CD4-positive, alpha-beta memory T cell (primary cell): ENCODE results near the gene GRK4. TPM values are rescaled to one million over a fixed set of nuclear protein-coding genes. Genes with fewer than 3 reads are reported as not detected.

Source experiments
- CTCF ChIA-PET: fragments of 350-600 bp; sonication (Branson Sonifier 250); formaldehyde crosslinking; loops from one replicate; lab custom pipeline; 2021; ENCODE audit warnings: inconsistent platforms; ENCODE audit not compliant: partially characterized antibody; lab: Charles Lee
- POLR2A ChIA-PET: fragments of 350-600 bp; sonication (Branson Sonifier 250); formaldehyde crosslinking; loops from one replicate; lab custom pipeline; 2021; ENCODE audit not compliant: partially characterized antibody; lab: Charles Lee
- DNase-seq, 5 donors: peaks; one replicate each; pipeline versions ENCODE4 v3.0.0 to v3.0.0-alpha.2; 2020 to 2022; ENCODE audit warnings: mixed read lengths in 1 of 5
- H3K27ac ChIP-seq: one replicate; pipeline ENCODE4 v1.7.0; 2013; ENCODE audit warnings: low read depth, low read length
- H3K27me3 ChIP-seq: 2 replicates; pipeline ENCODE4 v1.7.0; 2013; ENCODE audit warnings: mild to moderate bottlenecking, low read length, moderate library complexity; ENCODE audit not compliant: insufficient read depth
- H3K36me3 ChIP-seq: 2 replicates; pipeline ENCODE4 v1.7.0; 2013; ENCODE audit warnings: mild to moderate bottlenecking, low read length, moderate library complexity; ENCODE audit not compliant: insufficient read depth
- H3K4me1 ChIP-seq: 2 replicates; pipeline ENCODE4 v1.7.0; 2013; ENCODE audit warnings: mild to moderate bottlenecking, low read length, moderate library complexity; ENCODE audit not compliant: insufficient read depth
- H3K4me3 ChIP-seq, 2 donors: one replicate each; pipeline ENCODE4 v1.7.0; 2013; ENCODE audit warnings: low read length in 2 of 2, mild to moderate bottlenecking in 1 of 2
- H3K9me3 ChIP-seq, 2 donors: one replicate each; pipeline ENCODE4 v1.7.0; 2013; ENCODE audit warnings: low read length in 2 of 2, control low read depth in 1 of 2; ENCODE audit not compliant: control insufficient read depth in 1 of 2
- H3K27ac Mint-ChIP-seq, 7 donors: one replicate each; pipeline ENCODE4 v1.8.0; 2020 to 2021; ENCODE audit warnings: mixed read lengths in 7 of 7, mild to moderate bottlenecking in 6 of 7, inconsistent platforms in 3 of 7, moderate library complexity in 3 of 7
- H3K27me3 Mint-ChIP-seq, 2 donors: one replicate each; pipeline ENCODE4 v1.8.0; 2020 to 2021; ENCODE audit warnings: mixed read lengths in 2 of 2
- H3K36me3 Mint-ChIP-seq, 2 donors: one replicate each; pipeline ENCODE4 v1.8.0; 2020 to 2021; ENCODE audit warnings: mixed read lengths in 2 of 2, inconsistent platforms in 1 of 2, mild to moderate bottlenecking in 1 of 2
- H3K4me1 Mint-ChIP-seq, 4 donors: one replicate each; pipeline ENCODE4 v1.8.0; 2020 to 2021; ENCODE audit warnings: mixed read lengths in 4 of 4, mild to moderate bottlenecking in 1 of 4
- H3K4me3 Mint-ChIP-seq, 8 donors: one replicate each; pipeline ENCODE4 v1.8.0; 2020 to 2021; ENCODE audit warnings: mixed read lengths in 8 of 8, mild to moderate bottlenecking in 7 of 8, moderate library complexity in 6 of 8, inconsistent platforms in 3 of 8
- H3K9me3 Mint-ChIP-seq, 8 donors: one replicate each; pipeline ENCODE4 v1.8.0; 2020 to 2021; ENCODE audit warnings: mixed read lengths in 8 of 8, mild to moderate bottlenecking in 5 of 8, inconsistent platforms in 3 of 8, moderate library complexity in 1 of 8
- intact Hi-C: fragments of 100-400 bp; cut with micrococcal nuclease; formaldehyde crosslinking; loops from one replicate; pipeline ENCODE4 v1.15.1; 2023
- polyA plus RNA-seq, 2 donors: library from polyadenylated mRNA; unstranded; fragments of 300-500 nt; fragmentation: Illumina TruSeq; gene quantifications; one replicate each; pipeline ENCODE4 v1.2.3, GENCODE V29; 2021
- total RNA-seq, 2 experiments: library from RNA; stranded (reverse); gene quantifications; one replicate each; pipeline ENCODE4 v1.2.3, GENCODE V29; 2021

Gene GRK4
- total and polyA plus RNA-seq, 4 experiments from 2014 or later, result 0.55 to 3.2 (median 2.3) TPM

DNA sequence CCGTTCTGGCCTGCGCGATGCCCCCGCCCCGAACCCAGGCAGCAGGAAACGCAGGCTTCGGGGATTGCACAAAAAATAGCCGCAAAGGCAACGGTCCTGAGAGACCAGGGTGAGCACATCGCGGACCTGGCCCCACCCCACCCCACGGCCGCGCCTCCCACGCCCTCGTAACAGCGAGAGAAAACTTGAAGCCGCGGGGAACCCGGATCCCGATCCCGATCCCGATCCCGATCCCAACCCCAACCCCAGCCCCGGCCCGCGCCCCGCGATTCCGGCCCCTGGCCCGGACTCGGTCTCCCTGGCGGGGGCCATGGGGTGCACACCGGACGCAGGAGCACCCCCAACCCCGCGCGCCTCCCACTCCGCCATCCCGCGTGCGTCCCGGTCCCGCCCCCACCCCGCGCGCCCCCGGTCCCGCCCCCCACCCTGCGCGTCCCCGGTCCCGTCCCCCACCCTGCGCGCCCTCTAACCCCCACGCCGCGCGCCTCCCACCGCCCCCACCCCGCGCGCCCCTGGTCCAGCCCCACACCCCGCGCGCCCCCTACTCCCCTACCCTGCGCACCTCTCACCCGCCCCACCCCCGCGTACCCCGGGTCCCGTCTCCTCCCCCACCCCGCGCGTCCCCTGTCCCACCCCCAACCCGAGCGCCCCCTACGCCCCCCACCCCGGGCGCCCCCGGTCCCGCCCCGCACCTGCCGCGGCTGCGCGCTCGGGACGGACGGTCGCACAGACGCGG is 29.1 kb upstream of the GRK4 start:
- CTCF ChIA-PET, result no interaction called here
- DNase-seq, result peak; percentile 44 to 62 (median 49)
- Histone ChIP-seq H3K4me3 (peak overlapping the region in 1 of 2 donors; percentile 92), H3K27ac (peak overlapping the region; percentile 97), H3K4me1 (peaks cover 56% of the 10 kb centered on the region), H3K27me3 (no peaks in the 10 kb centered on the region), H3K9me3 (no peaks in the 10 kb centered on the region), H3K36me3 (peaks cover 22% of the 10 kb centered on the region)
- peaks cover 10 to 57% of the 10 kb centered on the region in 2 donors for H3K36me3 Mint-ChIP-seq
- peak overlapping the region; percentile 40 to 93 (median 86) for H3K4me3 Mint-ChIP-seq
- H3K27ac Mint-ChIP-seq, result peak overlapping the region in 5 of 7 donors; percentile 13 to 99 (median 63)
- no peaks in the 10 kb centered on the region for H3K9me3 Mint-ChIP-seq
- no peaks in the 10 kb centered on the region for H3K27me3 Mint-ChIP-seq
- POLR2A ChIA-PET, result interaction anchor here (1.1 to 5.4 kb wide), 10 partner anchors 10 to 398 kb away, joined by 3 to 82 read pairs (median 13); partner anchors contain the start of genes FAM193A, GRK4, NOP14 and TNIP2
- intact Hi-C loops, result loop anchor here (1.0 to 10.0 kb wide), 6 partner anchors 21 to 517 kb away; partner anchors contain the start of genes ADD1, CFAP99, FAM193A and GRK4
- peaks cover 35 to 55% (median 44%) of the 10 kb centered on the region in 4 donors for H3K4me1 Mint-ChIP-seq

DNA sequence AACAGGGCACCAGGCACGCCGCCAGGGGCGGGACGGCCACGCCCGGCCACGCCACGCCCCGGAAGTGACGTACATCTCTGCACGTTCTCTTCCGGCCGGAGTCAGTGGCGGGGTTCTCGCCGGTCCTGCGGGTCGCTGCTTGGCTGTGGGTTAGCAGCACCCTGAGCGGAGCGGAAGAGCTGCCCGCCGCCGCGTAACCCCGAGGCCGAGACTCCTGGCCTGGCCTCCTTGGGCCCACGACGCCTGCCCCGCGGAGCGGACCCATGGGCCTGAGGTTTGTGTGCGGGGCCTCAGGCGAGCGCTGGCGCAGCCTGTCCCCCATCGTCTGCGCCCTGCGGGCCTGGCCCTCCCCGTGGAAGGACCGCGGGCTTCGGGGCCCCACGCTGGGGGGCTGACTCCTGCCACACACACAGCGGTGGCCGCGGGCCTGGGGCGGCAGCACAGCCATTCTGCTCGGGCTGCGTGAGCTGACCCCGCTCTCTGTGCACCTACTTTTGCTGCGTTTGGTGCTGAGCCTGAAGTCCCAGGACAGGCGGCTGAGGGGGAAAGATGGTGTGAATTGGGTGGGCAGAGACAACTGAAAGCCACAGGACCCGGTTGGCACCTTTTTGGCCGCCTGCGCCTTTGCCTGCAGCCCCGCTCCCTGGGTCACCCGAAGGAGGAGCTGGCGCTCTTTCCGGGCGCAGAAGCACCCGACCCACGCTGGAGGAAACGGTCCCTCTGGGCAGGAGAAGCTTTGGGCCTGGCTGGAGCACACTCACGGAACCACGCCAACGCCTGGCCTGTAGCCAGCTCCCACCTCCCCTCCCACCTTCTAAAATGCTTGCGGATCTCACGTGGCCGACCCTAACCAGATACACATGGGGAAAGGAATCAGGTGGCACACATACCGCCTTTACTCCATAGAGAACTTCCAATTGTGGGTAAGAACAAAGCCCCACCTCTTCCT is 28.3 kb upstream of the GRK4 start:
- H3K9me3 ChIP-seq, result no peaks in the 10 kb centered on the region
- no peaks in the 10 kb centered on the region for H3K27me3 ChIP-seq
- intact Hi-C loops, result loop anchor here (1.0 to 10.0 kb wide), 6 partner anchors 20 to 518 kb away; partner anchors contain the start of genes ADD1, CFAP99, FAM193A and GRK4
- ChIA-PET CTCF (interaction anchor here (0.9 to 1.8 kb wide), 10 partner anchors 12 to 207 kb away, joined by 3 to 9 read pairs (median 4); partner anchors contain the start of genes GRK4 and NOP14), POLR2A (interaction anchor here (0.7 to 5.4 kb wide), 28 partner anchors 8 to 523 kb away, joined by 3 to 82 read pairs (median 4); partner anchors contain the start of genes FAM193A, GRK4, NOP14 and TNIP2)
- peaks cover 56% of the 10 kb centered on the region for H3K4me1 ChIP-seq
- peak overlapping the region; percentile 91 to 92 for H3K4me3 ChIP-seq
- Mint-ChIP-seq H3K27me3 (no peaks in the 10 kb centered on the region), H3K27ac (peak overlapping the region; percentile 91 to 99 (median 95)), H3K9me3 (no peaks in the 10 kb centered on the region), H3K4me1 (peaks cover 35 to 62% (median 45%) of the 10 kb centered on the region in 4 donors), H3K36me3 (peaks cover 9 to 50% of the 10 kb centered on the region in 2 donors), H3K4me3 (peak overlapping the region; percentile 88 to 92 (median 89))
- H3K27ac ChIP-seq, result peak overlapping the region; percentile 97
- DNase-seq, result peak; percentile 91 to 96 (median 94)
- H3K36me3 ChIP-seq, result peaks cover 22% of the 10 kb centered on the region

- peaks cover 17 to 55% of the 10 kb centered on the region in 2 donors for H3K36me3 Mint-ChIP-seq
These were observed 27.3 kb upstream of the GRK4 start for GRCh38 chr4:2935762-2936743.

GRCh38 chr4:2936773-2937145 is 26.6 kb upstream of the GRK4 start:
- peak in 1 of 5 donors; percentile 78 for DNase-seq
- Mint-ChIP-seq H3K4me3 (peak overlapping the region; percentile 88 to 92 (median 89)), H3K27me3 (no peaks in the 10 kb centered on the region), H3K9me3 (no peaks in the 10 kb centered on the region), H3K4me1 (peaks cover 34 to 59% (median 42%) of the 10 kb centered on the region in 4 donors), H3K36me3 (peaks cover 17 to 56% of the 10 kb centered on the region in 2 donors), H3K27ac (peak overlapping the region; percentile 90 to 99 (median 95))
- Histone ChIP-seq H3K27me3 (no peaks in the 10 kb centered on the region), H3K27ac (peak overlapping the region; percentile 97), H3K36me3 (peaks cover 32% of the 10 kb centered on the region), H3K9me3 (no peaks in the 10 kb centered on the region), H3K4me1 (peaks cover 49% of the 10 kb centered on the region), H3K4me3 (no peak overlapping the region)
- ChIA-PET CTCF (interaction anchor here (1.2 to 1.8 kb wide), 4 partner anchors 19 to 173 kb away, joined by 3 to 8 read pairs (median 6); no protein-coding TSS in a partner anchor), POLR2A (interaction anchor here (0.8 to 5.4 kb wide), 11 partner anchors 8 to 173 kb away, joined by 3 to 82 read pairs (median 15); partner anchors contain the start of genes GRK4 and NOP14)
- intact Hi-C loops, result loop anchor here (10.0 kb wide), 1 partner anchor 402 kb away; the partner anchor contains the start of gene FAM193A

More at GRCh38 chr4:2935762-2936743, 27.3 kb upstream of the GRK4 start:
- Histone ChIP-seq H3K4me3 (peak overlapping the region; percentile 91 to 92), H3K9me3 (no peaks in the 10 kb centered on the region), H3K36me3 (peaks cover 25% of the 10 kb centered on the region), H3K27me3 (no peaks in the 10 kb centered on the region), H3K4me1 (peaks cover 56% of the 10 kb centered on the region), H3K27ac (peak overlapping the region; percentile 97)
- Mint-ChIP-seq H3K27ac (peak overlapping the region; percentile 90 to 99 (median 95)), H3K9me3 (no peaks in the 10 kb centered on the region), H3K4me3 (peak overlapping the region; percentile 88 to 92 (median 89)), H3K4me1 (peaks cover 36 to 66% (median 45%) of the 10 kb centered on the region in 4 donors), H3K27me3 (no peaks in the 10 kb centered on the region)
- POLR2A ChIA-PET, result interaction anchor here (0.7 to 5.4 kb wide), 28 partner anchors 8 to 524 kb away, joined by 3 to 82 read pairs (median 4); partner anchors contain the start of genes FAM193A, GRK4, NOP14 and TNIP2
- CTCF ChIA-PET, result interaction anchor here (0.9 to 1.8 kb wide), 11 partner anchors 11 to 208 kb away, joined by 3 to 9 read pairs (median 3); partner anchors contain the start of genes GRK4 and NOP14
- peak in 4 of 5 donors; percentile 33 to 90 (median 44) for DNase-seq
- intact Hi-C loops, result loop anchor here (2.0 to 10.0 kb wide), 2 partner anchors 19 to 401 kb away; partner anchors contain the start of gene FAM193A

DNA sequence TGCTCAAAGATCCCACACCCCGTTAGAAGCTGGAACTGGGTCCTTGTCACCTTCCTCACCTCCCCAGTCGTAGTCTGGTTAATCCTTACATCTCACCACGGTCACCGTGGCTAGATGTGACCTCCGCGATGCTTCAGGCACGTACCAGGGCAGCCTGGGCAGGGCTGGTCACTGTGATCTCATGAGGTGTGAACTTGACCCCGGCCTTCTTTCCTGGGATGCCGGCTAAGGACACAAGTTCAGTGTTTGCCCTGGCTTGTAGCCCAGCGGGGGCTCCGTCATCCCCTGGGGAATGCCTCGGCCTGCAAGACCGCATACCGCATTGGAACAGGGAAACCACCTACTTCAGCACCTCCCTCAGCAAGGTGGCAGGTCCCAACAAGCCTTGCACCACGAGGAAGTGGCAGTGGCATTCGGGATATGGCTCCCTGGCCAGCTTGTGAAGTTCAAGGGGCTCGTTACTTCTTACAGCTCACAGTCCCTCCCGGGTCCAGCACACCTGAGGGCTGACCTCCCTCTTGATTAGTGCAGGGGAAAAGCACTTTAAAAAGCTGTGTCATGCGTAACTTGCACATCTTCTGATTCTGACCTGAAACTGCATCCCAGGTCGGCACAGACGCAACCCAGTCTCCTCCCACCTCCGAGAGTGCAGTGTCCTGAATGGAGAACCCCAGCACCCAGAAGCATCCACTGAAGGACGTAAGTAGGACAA is 26.1 kb upstream of the GRK4 start:
- POLR2A ChIA-PET, result interaction anchor here (0.8 to 5.4 kb wide), 9 partner anchors 7 to 174 kb away, joined by 3 to 82 read pairs (median 15); partner anchors contain the start of genes GRK4 and NOP14
- no peak overlapping the region for H3K4me3 ChIP-seq
- H3K4me1 ChIP-seq, result peaks cover 44% of the 10 kb centered on the region
- H3K4me1 Mint-ChIP-seq, result peaks cover 29 to 57% (median 39%) of the 10 kb centered on the region in 4 donors
- DNase-seq, result peak in 1 of 5 donors; percentile 68
- CTCF ChIA-PET, result interaction anchor here (1.2 to 1.4 kb wide), 2 partner anchors 19 to 24 kb away, joined by 3 to 4 read pairs; no protein-coding TSS in a partner anchor
- intact Hi-C loops, result loop anchor here (10.0 kb wide), 1 partner anchor 403 kb away; the partner anchor contains the start of gene FAM193A
- peak overlapping the region; percentile 90 to 99 (median 95) for H3K27ac Mint-ChIP-seq
- H3K27ac ChIP-seq, result peak overlapping the region; percentile 97
- no peaks in the 10 kb centered on the region for H3K9me3 Mint-ChIP-seq
- H3K27me3 Mint-ChIP-seq, result no peaks in the 10 kb centered on the region
- peak overlapping the region; percentile 66 to 92 (median 89) for H3K4me3 Mint-ChIP-seq
- peaks cover 37% of the 10 kb centered on the region for H3K36me3 ChIP-seq
- H3K27me3 ChIP-seq, result no peaks in the 10 kb centered on the region
- peaks cover 17 to 57% of the 10 kb centered on the region in 2 donors for H3K36me3 Mint-ChIP-seq
- no peaks in the 10 kb centered on the region for H3K9me3 ChIP-seq
